Fibroblast of the aortic adventitia (primary cell): ENCODE data around the gene OAT. TPM values are rescaled to one million over a fixed set of nuclear protein-coding genes. Genes with fewer than 3 reads are reported as not detected.
"Not testable (repeated sequence)": the region's sequence is repeated elsewhere in the genome, so short reads cannot be mapped to it uniquely, and the experiment has no call there.

ENCODE experiments used
- DNase-seq: peaks from one replicate; pipeline ENCODE4 v3.0.0-alpha.2; 2010; ENCODE audit warnings: low read depth
- H3K4me3 ChIP-seq: 2 replicates; pipeline ENCODE4 v1.5.1; 2011; ENCODE audit warnings: low read depth, mild to moderate bottlenecking, control low read depth, low read length, moderate library complexity
- total RNA-seq: library from RNA; depleted of rRNA; stranded (reverse); fragments of >200 nt; gene quantifications from 2 replicates; pipeline ENCODE4 v1.2.3, GENCODE V29; 2012; ENCODE audit warnings: low replicate concordance
- TF ChIP-seq, protein P1 (sequence below): IDR thresholded peaks from 2 replicates; pipeline ENCODE4 v1.5.1; 2011; ENCODE audit warnings: mild to moderate bottlenecking, low read length, control low read depth, inconsistent platforms; ENCODE audit not compliant: insufficient read depth

The OAT gene
- total RNA-seq, 1 donor: 154 TPM

DNA sequence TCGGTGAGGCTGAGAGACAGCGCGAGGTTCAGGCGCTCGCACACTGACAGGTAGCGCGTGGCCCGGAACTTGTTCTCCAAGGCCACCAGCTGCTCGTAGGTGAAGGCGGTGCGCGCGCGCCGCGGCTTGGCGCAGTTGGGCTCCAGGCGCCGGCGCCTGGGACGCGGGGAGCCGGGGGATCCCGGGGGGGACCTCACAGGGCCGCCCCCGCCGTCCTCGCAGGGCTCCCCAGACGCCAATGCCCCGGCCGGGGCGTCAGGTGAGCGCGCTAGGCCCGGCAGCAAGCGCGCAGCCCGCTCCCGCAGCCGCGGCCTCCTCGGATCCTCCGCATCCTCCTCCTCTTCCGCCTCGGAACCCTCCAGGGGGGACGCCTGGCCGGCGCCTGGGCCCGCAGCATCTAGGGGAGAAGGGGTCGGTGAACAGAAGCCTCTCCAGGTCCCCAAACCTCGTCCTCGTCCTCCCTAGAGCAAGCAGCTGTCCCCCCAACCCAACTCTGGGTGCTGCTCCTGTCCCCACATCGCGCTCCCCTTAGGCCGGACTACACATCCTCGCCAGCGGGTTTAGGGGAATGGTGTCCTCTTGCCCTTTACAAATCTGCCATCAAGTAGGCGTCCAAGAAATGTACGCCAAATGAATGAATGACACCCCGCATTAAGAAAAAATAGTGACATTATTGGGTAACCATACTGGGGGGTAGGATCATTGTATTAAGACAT is 29.2 kb upstream of the OAT start:
- TF ChIP-seq, protein P1, sequence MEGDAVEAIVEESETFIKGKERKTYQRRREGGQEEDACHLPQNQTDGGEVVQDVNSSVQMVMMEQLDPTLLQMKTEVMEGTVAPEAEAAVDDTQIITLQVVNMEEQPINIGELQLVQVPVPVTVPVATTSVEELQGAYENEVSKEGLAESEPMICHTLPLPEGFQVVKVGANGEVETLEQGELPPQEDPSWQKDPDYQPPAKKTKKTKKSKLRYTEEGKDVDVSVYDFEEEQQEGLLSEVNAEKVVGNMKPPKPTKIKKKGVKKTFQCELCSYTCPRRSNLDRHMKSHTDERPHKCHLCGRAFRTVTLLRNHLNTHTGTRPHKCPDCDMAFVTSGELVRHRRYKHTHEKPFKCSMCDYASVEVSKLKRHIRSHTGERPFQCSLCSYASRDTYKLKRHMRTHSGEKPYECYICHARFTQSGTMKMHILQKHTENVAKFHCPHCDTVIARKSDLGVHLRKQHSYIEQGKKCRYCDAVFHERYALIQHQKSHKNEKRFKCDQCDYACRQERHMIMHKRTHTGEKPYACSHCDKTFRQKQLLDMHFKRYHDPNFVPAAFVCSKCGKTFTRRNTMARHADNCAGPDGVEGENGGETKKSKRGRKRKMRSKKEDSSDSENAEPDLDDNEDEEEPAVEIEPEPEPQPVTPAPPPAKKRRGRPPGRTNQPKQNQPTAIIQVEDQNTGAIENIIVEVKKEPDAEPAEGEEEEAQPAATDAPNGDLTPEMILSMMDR: no peak
- DNase-seq: no peak
- H3K4me3 ChIP-seq: no peak overlapping the region

DNA sequence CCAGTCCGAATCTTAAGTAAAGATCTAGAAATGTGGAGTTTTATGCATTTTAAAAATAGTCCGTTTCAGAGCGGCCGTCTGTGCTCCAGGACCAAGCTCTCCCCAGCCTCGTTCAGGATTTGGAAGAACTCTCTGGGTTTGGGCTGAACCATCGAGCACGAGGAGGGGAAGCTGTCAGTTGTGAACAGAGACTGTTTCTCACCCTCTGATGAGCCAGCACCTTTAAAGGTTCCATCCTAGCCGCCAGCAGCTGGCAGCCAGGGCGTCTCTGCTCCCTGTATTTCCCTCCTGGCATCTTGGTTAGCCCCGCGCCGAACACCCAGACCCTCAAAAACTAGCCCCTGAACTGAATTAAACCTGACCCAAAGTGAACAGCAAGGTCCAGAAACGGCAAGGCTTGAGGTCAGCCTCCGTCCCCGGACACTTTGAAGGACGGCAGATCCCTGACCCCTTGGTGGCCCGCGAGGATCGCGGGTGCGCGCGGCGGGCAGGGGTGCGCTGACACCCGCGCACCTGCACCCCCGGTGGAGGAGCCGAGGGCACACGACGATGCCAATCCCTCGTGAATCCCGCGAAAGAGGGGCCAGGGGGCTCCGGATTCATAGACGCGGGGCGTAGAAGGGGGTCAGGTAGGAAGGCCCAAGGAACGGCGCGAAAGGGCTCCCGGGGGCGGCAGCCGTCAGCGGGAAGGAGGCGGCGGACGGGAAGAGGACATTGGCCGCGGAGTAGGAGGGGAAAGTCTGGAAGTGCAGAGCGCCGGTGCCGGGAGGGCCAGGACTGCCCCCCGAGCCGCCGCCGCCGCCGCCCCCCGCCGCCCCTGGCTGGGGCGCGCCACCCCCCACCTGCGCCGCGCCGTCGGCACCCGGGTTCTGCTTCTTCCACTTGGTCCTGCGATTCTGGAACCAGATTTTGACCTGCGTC is 28.4 kb upstream of the OAT start:
- TF ChIP-seq, protein P1: no peak
- DNase-seq: no peak
- H3K4me3 ChIP-seq: no peak overlapping the region

DNA sequence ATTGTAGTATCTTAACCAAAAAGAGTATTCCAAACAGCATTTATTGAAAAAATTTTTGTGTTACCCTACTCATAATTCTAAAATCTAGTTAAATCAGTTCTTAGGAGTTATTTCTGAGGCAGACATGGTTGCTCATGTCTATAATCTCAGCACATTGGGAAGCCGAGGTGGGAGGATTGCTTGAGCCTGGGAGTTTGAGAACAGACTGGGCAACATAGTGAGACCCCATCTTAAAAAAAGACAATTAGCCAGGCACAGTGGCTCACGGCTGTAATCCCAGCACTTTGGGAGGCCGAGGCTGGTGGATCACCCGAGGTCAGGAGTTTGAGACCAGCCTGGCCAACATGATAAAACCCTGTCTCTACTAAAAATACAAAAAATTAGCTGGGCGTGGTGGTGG is 23.0 kb upstream of the OAT start:
- DNase-seq, H3K4me3 ChIP-seq: not testable (repeated sequence)

DNA sequence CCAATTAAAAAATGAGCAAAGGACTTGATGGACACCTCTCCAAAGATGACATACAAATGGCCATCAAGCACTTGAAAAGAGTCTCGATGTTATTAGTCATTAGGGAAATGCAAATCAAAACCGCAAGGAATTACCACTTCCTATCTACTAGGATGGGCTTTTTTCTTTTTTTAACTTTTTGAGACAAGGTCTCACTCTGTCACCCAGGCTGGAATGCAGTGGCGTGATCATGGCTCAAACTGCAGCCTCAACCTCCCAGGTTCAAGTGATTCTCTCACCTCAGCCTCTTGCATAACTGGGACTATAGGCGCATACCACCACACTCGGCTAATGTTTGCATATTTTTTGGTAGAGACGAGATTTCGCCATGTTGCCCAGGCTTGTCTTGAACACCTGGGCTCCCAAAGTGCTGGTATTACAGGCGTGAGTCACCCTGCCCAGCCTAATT is 17.5 kb upstream of the OAT start:
- no peak for DNase-seq
- TF ChIP-seq, protein P1: no peak

DNA sequence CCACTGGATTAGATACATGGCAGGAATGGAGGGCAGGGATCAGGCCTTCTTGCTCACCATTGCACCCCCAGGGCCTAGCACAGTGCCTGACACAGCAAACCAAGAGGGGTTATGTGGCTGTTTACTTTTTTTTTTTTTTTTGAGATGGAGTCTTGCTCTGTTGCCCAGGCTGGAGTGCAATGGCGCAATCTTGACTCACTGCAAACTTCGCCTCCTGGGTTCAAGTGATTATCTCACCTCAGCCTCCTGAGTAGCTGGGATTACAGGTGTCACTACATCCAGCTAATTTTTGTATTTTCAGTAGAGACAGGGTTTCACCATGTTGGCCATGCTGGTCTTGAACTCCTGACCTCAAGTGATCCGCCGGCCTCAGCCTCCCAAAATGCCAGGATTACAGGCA is 17.0 kb upstream of the OAT start:
- DNase-seq, H3K4me3 ChIP-seq: not testable (repeated sequence)

More for the DNA sequence above, 17.5 kb upstream of the OAT start:
- no peak overlapping the region for H3K4me3 ChIP-seq

DNA sequence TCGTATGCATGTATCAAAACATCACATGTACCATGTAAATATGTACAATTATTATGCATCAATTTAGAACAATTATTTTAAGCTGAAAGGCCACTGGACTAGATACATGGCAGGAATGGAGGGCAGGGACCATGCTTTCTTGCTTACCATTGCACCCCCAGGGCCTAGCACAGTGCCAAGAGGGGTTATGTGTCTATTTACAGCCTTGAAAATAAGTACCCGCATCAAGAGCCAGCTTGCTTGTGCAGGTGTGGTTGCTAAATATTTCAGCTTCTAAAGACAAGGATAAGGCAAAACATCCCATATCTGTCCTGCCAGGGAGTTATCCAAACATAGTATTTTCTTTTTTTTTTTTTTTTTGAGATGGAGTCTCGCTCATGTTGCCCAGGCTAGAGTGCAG is 14.7 kb upstream of the OAT start:
- no peak for DNase-seq
- TF ChIP-seq, protein P1: no peak
- no peak overlapping the region for H3K4me3 ChIP-seq

DNA sequence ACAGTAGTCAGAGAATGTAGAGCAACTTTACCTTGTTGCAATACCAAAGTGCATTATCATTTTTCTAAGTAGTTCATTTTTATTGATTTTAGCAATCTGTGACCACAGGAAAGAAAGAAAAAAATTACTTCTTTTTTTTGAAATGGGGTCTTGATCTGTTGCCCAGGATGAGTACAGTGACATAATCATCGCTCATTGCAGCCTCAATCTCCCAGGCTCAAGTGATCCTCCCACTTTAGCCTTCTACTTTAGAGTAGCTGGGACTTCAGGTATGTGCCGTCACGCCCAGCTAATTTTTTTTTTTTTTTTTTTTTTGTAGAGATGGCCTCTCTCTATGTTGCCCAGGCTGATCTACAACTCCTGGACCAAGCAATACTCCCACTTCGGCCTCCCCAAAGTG is 11.4 kb upstream of the OAT start:
- H3K4me3 ChIP-seq: no peak overlapping the region
- TF ChIP-seq, protein P1: no peak
- DNase-seq: no peak
